K562 (cell line): ENCODE measurements around the gene KRT26. TPM values are rescaled to one million over a fixed set of nuclear protein-coding genes. Genes with fewer than 3 reads are reported as not detected.
A peak's percentile ranks its signal among the peaks of the same experiment; 100 is the strongest.

Source experiments
- ATAC-seq: fragments of 200-7000 bp; cut with Tn5 transposase; 3 replicates; pipeline ENCODE4 v1.9.1; 2020; ENCODE audit warnings: moderate library complexity
- BruUV-seq: library from RNA; stranded (reverse); fragments of 400-500 nt; replicated peaks from 2 replicates; lab custom pipeline; 2021; lab: Mats Ljungman, UMichigan
- CTCF ChIA-PET: fragments of 300-600 bp; formaldehyde crosslinking; extraction: SDS; loops from one replicate; lab custom pipeline; 2021; ENCODE audit warnings: low intra/inter-chr PET ratio; lab: Yijun Ruan, JAX
- POLR2A ChIA-PET: fragments of 300-600, 350-650 bp; sonication (Branson Sonifier 250); formaldehyde crosslinking; extraction: SDS; loops from one replicate; lab custom pipeline; 2021; ENCODE audit warnings: antibody characterized with exemption, inconsistent platforms; lab: Yijun Ruan, JAX
- DNase-seq, 4 experiments: peaks; one replicate each; pipeline versions ENCODE4 v3.0.0 to v3.0.0-alpha.2; 2011 to 2018; ENCODE audit warnings: low spot score in 3 of 4, mixed read lengths in 3 of 4; ENCODE audit errors: extremely low read depth in 1 of 4
- FAIRE-seq: peaks from 2 replicates; lab custom pipeline; 2011; peaks lifted over from hg19 to GRCh38; lab: Jason Lieb, UNC
- H2AFZ ChIP-seq: 2 replicates; pipeline ENCODE4 v1.6.0; 2011; ENCODE audit warnings: low read depth, low read length, control low read depth, inconsistent platforms
- H3K27ac ChIP-seq: fragments of 200-600 bp; 3 replicates; pipeline ENCODE4 v1.8.0; 2011; ENCODE audit warnings: low read depth, mild to moderate bottlenecking, control low read depth, inconsistent platforms, low read length, moderate library complexity, mixed read lengths; ENCODE audit errors: extremely low read depth
- H3K27me3 ChIP-seq, 2 experiments: fragments of 300-600 bp in 1 of 2; 2 replicates in 1 of 2; 3 replicates in 1 of 2; pipeline versions ENCODE4 v1.6.0 to v1.8.0; 2011; ENCODE audit warnings: inconsistent platforms in 2 of 2, low read length in 2 of 2, mild to moderate bottlenecking in 1 of 2, mixed read lengths in 1 of 2, moderate library complexity in 1 of 2; ENCODE audit not compliant: control insufficient read depth in 2 of 2, insufficient read depth in 2 of 2
- H3K36me3 ChIP-seq: fragments of 300-600 bp; 3 replicates; pipeline ENCODE4 v1.8.0; 2011; ENCODE audit warnings: mild to moderate bottlenecking, low read length, inconsistent platforms; ENCODE audit not compliant: control insufficient read depth, insufficient read depth
- H3K4me1 ChIP-seq, 2 experiments: fragments of 200-600 bp in 1 of 2; replicated peaks in 1 of 2; 2 replicates in 1 of 2; 3 replicates in 1 of 2; pipeline versions ENCODE4 v1.5.1 to v1.8.0; 2011; ENCODE audit warnings: inconsistent platforms in 2 of 2, low read length in 2 of 2, mild to moderate bottlenecking in 1 of 2, mixed read lengths in 1 of 2, moderate library complexity in 1 of 2; ENCODE audit not compliant: control insufficient read depth in 2 of 2, insufficient read depth in 2 of 2
- H3K4me2 ChIP-seq: 2 replicates; pipeline ENCODE4 v1.6.1; 2011; ENCODE audit warnings: low read length, control low read depth, inconsistent platforms, mixed read lengths; ENCODE audit not compliant: insufficient read depth
- H3K4me3 ChIP-seq: fragments of 200-600 bp; sonication (generic), shearing (Covaris generic); 2 replicates; pipeline ENCODE4 v1.5.1; 2016; ENCODE audit warnings: control low read depth, inconsistent platforms
- H3K79me2 ChIP-seq: fragments of 200-600 bp; 3 replicates; pipeline ENCODE4 v1.8.0; 2011; ENCODE audit warnings: low read length, inconsistent platforms; ENCODE audit not compliant: control insufficient read depth, insufficient read depth
- H3K9ac ChIP-seq, 2 experiments: 2 replicates each; pipeline versions ENCODE4 v1.6.0 to v1.6.1; 2011; ENCODE audit warnings: low read depth in 2 of 2, low read length in 2 of 2, control low read depth in 1 of 2, inconsistent platforms in 1 of 2, mild to moderate bottlenecking in 1 of 2, mixed read lengths in 1 of 2; ENCODE audit not compliant: insufficient read depth in 1 of 2
- H3K9me1 ChIP-seq: one replicate; pipeline ENCODE4 v1.6.0; 2011; ENCODE audit warnings: inconsistent platforms, mild to moderate bottlenecking, low read length, moderate library complexity; ENCODE audit not compliant: control insufficient read depth, insufficient read depth
- H3K9me3 ChIP-seq: replicated peaks from 2 replicates; pipeline ENCODE4 v1.5.1; 2011; ENCODE audit warnings: low read depth, low read length, inconsistent platforms; ENCODE audit not compliant: control insufficient read depth, insufficient read depth
- H4K20me1 ChIP-seq: replicated peaks from 2 replicates; pipeline ENCODE4 v1.6.1; 2011; ENCODE audit warnings: low read length, inconsistent platforms, mixed read lengths; ENCODE audit not compliant: control insufficient read depth, insufficient read depth
- RAD21 ChIP-seq, 2 experiments: fragments of 250-450 bp in 1 of 2; fragments of 450-650 bp in 1 of 2; sonication (Bioruptor Pico) in 1 of 2; formaldehyde crosslinking in 1 of 2; IDR thresholded peaks in 1 of 2; conservative IDR thresholded peaks in 1 of 2; 2 replicates each; pipeline versions ENCODE4 v1.4.0 to v1.8.0; 2020 to 2022; ENCODE audit warnings: mild to moderate bottlenecking in 2 of 2, moderate library complexity in 1 of 2
- SRSF1 ChIP-seq: fragments of 200-400 bp; formaldehyde crosslinking; IDR thresholded peaks from 2 replicates; pipeline ENCODE4 v1.6.1; 2017; ENCODE audit warnings: mild to moderate bottlenecking, low read depth, low read length, moderate library complexity
- WGBS: fragments of 100-300 bp; shearing (Covaris generic); methylation state at CpG from one replicate; pipeline ENCODE4 v1.1.6; 2016; ENCODE audit warnings: low coverage, mixed read lengths; ENCODE audit not compliant: insufficient coverage; ENCODE audit errors: missing lambda C conversion rate; 5-methylcytosine and 5-hydroxymethylcytosine counted together
- in situ Hi-C: fragments of 300-500 bp; cut with MboI; formaldehyde crosslinking; loops from 4 replicates; pipeline ENCODE4 v1.15.0; 2018; ENCODE audit warnings: inconsistent platforms, mixed read lengths
- intact Hi-C: fragments of 100-400 bp; cut with micrococcal nuclease; formaldehyde crosslinking; loops from 2 replicates; pipeline ENCODE4 v1.14.2; 2022
- polyA plus RNA-seq, 8 experiments: library from polyadenylated mRNA; depleted of rRNA in 4 of 8; stranded (reverse) in 5 of 8; unstranded in 3 of 8; fragments of >200 nt; fragmentation: Nextera tagmentation in 2 of 8; fragmentation: Illumina TruSeq in 1 of 8; extraction: Ambion mirVana in 2 of 8; extraction: Trizol in 1 of 8; gene quantifications; 2 replicates each; pipeline versions ENCODE4 v1.2.1 to v1.2.3, GENCODE V29; 2011 to 2014; ENCODE audit warnings: inconsistent platforms in 1 of 8, missing spikeins in 1 of 8
- total RNA-seq, 7 experiments: library from RNA; depleted of rRNA in 6 of 7; stranded (reverse); fragments of >200 nt in 6 of 7; fragmentation: Illumina TruSeq in 2 of 7; extraction: Trizol in 2 of 7; gene quantifications; 2 replicates each; pipeline versions ENCODE4 v1.2.1 to v1.2.3, GENCODE V29; 2011 to 2021; ENCODE audit warnings: low replicate concordance in 1 of 7
- TF ChIP-seq, protein P1 (sequence below): sonication (generic); formaldehyde crosslinking; IDR thresholded peaks from 2 replicates; pipeline ENCODE4 v1.8.1; 2023; ENCODE audit warnings: mild to moderate bottlenecking, missing genetic modification reagents
- TF ChIP-seq, protein P2 (sequence below), 3 experiments: IDR thresholded peaks in 2 of 3; conservative IDR thresholded peaks in 1 of 3; 2 replicates each; pipeline ENCODE4 v1.5.1; 2011 to 2012; ENCODE audit warnings: low read length in 3 of 3, mild to moderate bottlenecking in 3 of 3, control low read depth in 2 of 3, improper control_type of control experiment in 1 of 3, inconsistent platforms in 1 of 3, low read depth in 1 of 3, mixed read lengths in 1 of 3, moderate library complexity in 1 of 3; ENCODE audit not compliant: insufficient read depth in 2 of 3

KRT26 gene
- total and polyA plus RNA-seq, 9 of the 15 experiments (the other 6 are each of a cell fraction or from before 2014, with no cell fraction given), result not detected

DNA sequence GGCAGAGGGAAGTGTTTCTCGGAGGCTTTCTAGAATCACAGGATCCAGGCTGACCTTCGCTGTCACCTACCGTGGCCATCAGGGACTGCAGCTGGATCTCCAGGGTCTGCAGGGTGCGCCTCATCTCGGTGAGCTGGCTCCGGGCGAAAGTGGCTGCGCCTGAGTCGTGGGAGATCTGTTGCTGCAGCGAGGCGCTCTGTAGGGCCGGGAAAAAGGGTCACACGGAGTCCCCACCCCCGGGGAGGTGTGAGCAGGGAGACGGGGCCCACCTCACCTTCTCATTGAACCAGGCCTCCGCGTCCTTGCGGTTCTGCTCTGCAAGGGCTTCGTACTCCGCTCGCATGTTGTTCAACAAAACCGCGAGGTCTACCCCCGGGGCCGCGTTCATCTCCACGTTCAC is 24.8 kb upstream of the KRT26 start:
- WGBS, result 11% methylated on average over 16 of the region's 27 CpGs
- H3K27me3 ChIP-seq, result peaks cover 25 to 41% of the 10 kb centered on the region in 2 experiments
- no peak overlapping the region for H3K27ac ChIP-seq
- no peaks in the 10 kb centered on the region for H4K20me1 ChIP-seq
- H3K9me1 ChIP-seq, result no peaks in the 10 kb centered on the region
- intact Hi-C loops (no loop called here), in situ Hi-C loops (no loop called here)
- no peaks in the 10 kb centered on the region for H3K36me3 ChIP-seq
- H3K4me1 ChIP-seq, result peaks cover 0 to 5% of the 10 kb centered on the region in 2 experiments; a peak in 1 of 5 replicates
- ATAC-seq, result peak; percentile 61; the same call in 2 of the 3 replicates
- H3K4me2 ChIP-seq, result no peak overlapping the region
- H3K79me2 ChIP-seq, result no peaks in the 10 kb centered on the region
- no peak for DNase-seq
- H2AFZ ChIP-seq, result no peak overlapping the region
- no TSS peak for BruUV-seq
- ChIA-PET CTCF (interaction anchor here (0.7 kb wide), 1 partner anchor 24 kb away, joined by 3 read pairs; no protein-coding TSS in a partner anchor), POLR2A (interaction anchor here (0.9 kb wide), 1 partner anchor 13 kb away, joined by 3 read pairs; no protein-coding TSS in a partner anchor)
- FAIRE-seq, result no peak
- TF ChIP-seq, protein P1, sequence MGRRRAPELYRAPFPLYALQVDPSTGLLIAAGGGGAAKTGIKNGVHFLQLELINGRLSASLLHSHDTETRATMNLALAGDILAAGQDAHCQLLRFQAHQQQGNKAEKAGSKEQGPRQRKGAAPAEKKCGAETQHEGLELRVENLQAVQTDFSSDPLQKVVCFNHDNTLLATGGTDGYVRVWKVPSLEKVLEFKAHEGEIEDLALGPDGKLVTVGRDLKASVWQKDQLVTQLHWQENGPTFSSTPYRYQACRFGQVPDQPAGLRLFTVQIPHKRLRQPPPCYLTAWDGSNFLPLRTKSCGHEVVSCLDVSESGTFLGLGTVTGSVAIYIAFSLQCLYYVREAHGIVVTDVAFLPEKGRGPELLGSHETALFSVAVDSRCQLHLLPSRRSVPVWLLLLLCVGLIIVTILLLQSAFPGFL (CRISPR knock-in tag), result no peak
- TF ChIP-seq, protein P2, sequence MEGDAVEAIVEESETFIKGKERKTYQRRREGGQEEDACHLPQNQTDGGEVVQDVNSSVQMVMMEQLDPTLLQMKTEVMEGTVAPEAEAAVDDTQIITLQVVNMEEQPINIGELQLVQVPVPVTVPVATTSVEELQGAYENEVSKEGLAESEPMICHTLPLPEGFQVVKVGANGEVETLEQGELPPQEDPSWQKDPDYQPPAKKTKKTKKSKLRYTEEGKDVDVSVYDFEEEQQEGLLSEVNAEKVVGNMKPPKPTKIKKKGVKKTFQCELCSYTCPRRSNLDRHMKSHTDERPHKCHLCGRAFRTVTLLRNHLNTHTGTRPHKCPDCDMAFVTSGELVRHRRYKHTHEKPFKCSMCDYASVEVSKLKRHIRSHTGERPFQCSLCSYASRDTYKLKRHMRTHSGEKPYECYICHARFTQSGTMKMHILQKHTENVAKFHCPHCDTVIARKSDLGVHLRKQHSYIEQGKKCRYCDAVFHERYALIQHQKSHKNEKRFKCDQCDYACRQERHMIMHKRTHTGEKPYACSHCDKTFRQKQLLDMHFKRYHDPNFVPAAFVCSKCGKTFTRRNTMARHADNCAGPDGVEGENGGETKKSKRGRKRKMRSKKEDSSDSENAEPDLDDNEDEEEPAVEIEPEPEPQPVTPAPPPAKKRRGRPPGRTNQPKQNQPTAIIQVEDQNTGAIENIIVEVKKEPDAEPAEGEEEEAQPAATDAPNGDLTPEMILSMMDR (IDR thresholded peaks at IDR 0.05 in 2 of 3, conservative IDR thresholded peaks at IDR 0.05 in 1 of 3; ENCODE audit: insufficient read depth in 2 of 3, low read depth in 1 of 3, low read length in 3 of 3), result peak in 2 of 3 experiments; percentile 14 to 51; a peak in 3 of 6 replicates
- TF ChIP-seq RAD21 (CRISPR knock-in tag; conservative IDR thresholded peaks at IDR 0.05 in 1 of 2, IDR thresholded peaks at IDR 0.05 in 1 of 2) (0 out of 4 replicates have a peak, but pooled peaks of 1 of the 2 experiments have one; percentile 14), SRSF1 (no peak)
- H3K9ac ChIP-seq, result no peak overlapping the region
- H3K9me3 ChIP-seq, result no peaks in the 10 kb centered on the region
- H3K4me3 ChIP-seq, result no peak overlapping the region
